ENCODE data around the gene MAP4K2. TPM values are rescaled to one million over a fixed set of nuclear protein-coding genes. Genes with fewer than 3 reads are reported as not detected.
A peak's percentile ranks its signal among the peaks of the same experiment; 100 is the strongest.

The MAP4K2 gene
- total and polyA plus RNA-seq, 9 of the 15 experiments (the other 6 are each of a cell fraction or from before 2014, with no cell fraction given): 0.13 to 14.5 (median 7.3) TPM

DNA sequence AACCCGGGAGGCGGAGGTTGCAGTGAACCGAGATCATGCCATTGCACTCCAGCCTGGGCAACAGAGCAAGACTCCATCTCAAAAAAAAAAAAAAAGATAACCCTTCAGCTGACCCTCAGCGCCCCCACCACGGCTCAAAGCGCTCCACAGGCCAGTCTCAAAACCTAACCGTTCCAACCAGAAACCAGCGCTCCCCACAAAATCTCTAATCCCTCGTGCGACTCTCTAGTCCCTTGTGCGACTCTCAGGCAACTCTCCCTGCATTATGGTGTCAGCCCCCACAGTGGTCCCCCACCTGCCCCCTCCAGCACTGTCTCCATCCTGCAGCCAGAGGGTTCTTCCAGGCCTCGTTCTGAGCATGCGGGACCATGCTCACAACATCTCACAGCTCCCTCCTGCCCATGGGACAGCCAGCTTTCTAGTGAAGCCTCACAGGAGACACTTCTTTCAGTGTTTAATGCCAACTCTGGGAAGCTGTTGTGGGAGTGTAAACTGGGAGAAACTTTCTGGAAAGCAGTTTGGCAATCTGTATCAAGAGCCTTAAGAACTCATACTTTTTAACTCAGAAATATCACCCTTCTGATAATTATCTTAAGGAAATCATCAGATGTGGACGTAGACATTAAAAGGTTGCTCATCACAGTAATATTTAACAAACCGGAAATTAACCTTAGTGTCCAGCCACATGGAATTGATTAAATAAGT is 54.9 kb downstream of the MAP4K2 start:
- no peak overlapping the region for H3K4me3 ChIP-seq
- WGBS (ENCODE audit: insufficient coverage, low coverage, missing lambda C conversion rate): 64% methylated on average over 12 of the region's 15 CpGs
- no TSS peak for BruUV-seq (replicated peaks)
- H3K27me3 ChIP-seq (ENCODE audit: control insufficient read depth in 2 of 2, insufficient read depth in 2 of 2, low read length in 2 of 2): no peaks in the 10 kb centered on the region
- ATAC-seq (no peak), FAIRE-seq (no peak), DNase-seq (ENCODE audit: extremely low read depth in 1 of 4, low spot score in 3 of 4) (no peak)
- ChIA-PET POLR2A (interaction anchor here (0.6 to 2.0 kb wide), 6 partner anchors 12 to 448 kb away, joined by 3 to 18 read pairs (median 4); partner anchors contain the start of gene PYGM), CTCF (ENCODE audit: low intra/inter-chr PET ratio) (no interaction called here)
- in situ Hi-C loops (cut with MboI): no loop called here
- intact Hi-C loops (cut with micrococcal nuclease): no loop called here
- no peak overlapping the region for H2AFZ ChIP-seq (ENCODE audit: low read depth, low read length)
- no peaks in the 10 kb centered on the region for H4K20me1 ChIP-seq (replicated peaks; ENCODE audit: control insufficient read depth, insufficient read depth, low read length)
- H3K9me1 ChIP-seq (ENCODE audit: control insufficient read depth, insufficient read depth, low read length): no peaks in the 10 kb centered on the region
- H3K27ac ChIP-seq (ENCODE audit: extremely low read depth, low read depth, low read length): no peak overlapping the region
- H3K9me3 ChIP-seq (replicated peaks; ENCODE audit: control insufficient read depth, insufficient read depth, low read depth, low read length): no peaks in the 10 kb centered on the region
- H3K36me3 ChIP-seq (ENCODE audit: control insufficient read depth, insufficient read depth, low read length): no peaks in the 10 kb centered on the region
- no peak overlapping the region for H3K4me2 ChIP-seq (ENCODE audit: insufficient read depth, low read length)
- TF ChIP-seq CBFA2T3 (IDR thresholded peaks at IDR 0.05): no peak
- no peak overlapping the region for H3K9ac ChIP-seq (ENCODE audit: insufficient read depth in 1 of 2, low read depth in 2 of 2, low read length in 2 of 2)
- no peaks in the 10 kb centered on the region for H3K79me2 ChIP-seq (ENCODE audit: control insufficient read depth, insufficient read depth, low read length)
- peaks cover 15 to 50% of the 10 kb centered on the region in 2 experiments; a peak in 4 of 5 replicates for H3K4me1 ChIP-seq (replicated peaks in 1 of 2; ENCODE audit: control insufficient read depth in 2 of 2, insufficient read depth in 2 of 2, low read length in 2 of 2)

DNA sequence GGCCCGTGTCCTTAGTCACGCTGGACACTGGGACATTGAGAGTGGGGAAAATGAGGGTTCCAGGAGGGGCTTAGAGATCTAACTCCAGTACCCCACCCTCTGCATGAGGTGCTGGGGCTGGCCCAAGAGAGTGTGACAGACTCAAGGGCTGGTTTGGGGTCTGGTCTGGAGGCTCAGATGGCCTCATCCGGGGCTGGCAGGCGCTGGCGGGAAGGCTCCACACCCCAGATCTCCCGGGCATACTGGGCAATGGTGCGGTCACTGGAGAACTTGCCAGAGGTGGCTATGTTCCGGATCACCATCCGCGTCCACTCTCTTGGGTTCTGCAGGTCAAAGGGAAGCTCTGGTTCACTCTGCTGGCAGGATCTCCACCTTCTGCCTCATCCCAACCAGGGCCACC is 56.5 kb downstream of the MAP4K2 start:
- no peaks in the 10 kb centered on the region for H3K9me3 ChIP-seq (replicated peaks; ENCODE audit: control insufficient read depth, insufficient read depth, low read depth, low read length)
- no peak for DNase-seq (ENCODE audit: extremely low read depth in 1 of 4, low spot score in 3 of 4)
- intact Hi-C loops (cut with micrococcal nuclease) (no loop called here), in situ Hi-C loops (cut with MboI) (no loop called here)
- no peak overlapping the region for H3K4me3 ChIP-seq
- H3K4me2 ChIP-seq (ENCODE audit: insufficient read depth, low read length): no peak overlapping the region
- no peaks in the 10 kb centered on the region for H3K79me2 ChIP-seq (ENCODE audit: control insufficient read depth, insufficient read depth, low read length)
- WGBS (ENCODE audit: insufficient coverage, low coverage, missing lambda C conversion rate): 49% methylated on average over 9 of the region's 10 CpGs
- 0 out of 4 replicates have a peak overlapping the region, but pooled peaks of 1 of the 2 experiments have one; percentile 4 for H3K9ac ChIP-seq (ENCODE audit: insufficient read depth in 1 of 2, low read depth in 2 of 2, low read length in 2 of 2)
- H3K9me1 ChIP-seq (ENCODE audit: control insufficient read depth, insufficient read depth, low read length): no peaks in the 10 kb centered on the region
- H3K27ac ChIP-seq (ENCODE audit: extremely low read depth, low read depth, low read length): no peak overlapping the region
- H2AFZ ChIP-seq (ENCODE audit: low read depth, low read length): peak overlapping the region; percentile 39; the same call in 1 of the 2 replicates
- no TSS peak for BruUV-seq (replicated peaks)
- no peaks in the 10 kb centered on the region; the same call in 1 of the 2 replicates for H4K20me1 ChIP-seq (replicated peaks; ENCODE audit: control insufficient read depth, insufficient read depth, low read length)
- H3K4me1 ChIP-seq (replicated peaks in 1 of 2; ENCODE audit: control insufficient read depth in 2 of 2, insufficient read depth in 2 of 2, low read length in 2 of 2): peaks cover 12 to 56% of the 10 kb centered on the region in 2 experiments; a peak in 3 of 5 replicates
- H3K36me3 ChIP-seq (ENCODE audit: control insufficient read depth, insufficient read depth, low read length): no peaks in the 10 kb centered on the region
- no peak for ATAC-seq
- FAIRE-seq: no peak
- ChIA-PET POLR2A (interaction anchor here (0.6 to 2.0 kb wide), 5 partner anchors 14 to 150 kb away, joined by 3 to 18 read pairs (median 4); partner anchors contain the start of gene PYGM), CTCF (ENCODE audit: low intra/inter-chr PET ratio) (no interaction called here)
- no peaks in the 10 kb centered on the region for H3K27me3 ChIP-seq (ENCODE audit: control insufficient read depth in 2 of 2, insufficient read depth in 2 of 2, low read length in 2 of 2)
- TF ChIP-seq, protein P1, sequence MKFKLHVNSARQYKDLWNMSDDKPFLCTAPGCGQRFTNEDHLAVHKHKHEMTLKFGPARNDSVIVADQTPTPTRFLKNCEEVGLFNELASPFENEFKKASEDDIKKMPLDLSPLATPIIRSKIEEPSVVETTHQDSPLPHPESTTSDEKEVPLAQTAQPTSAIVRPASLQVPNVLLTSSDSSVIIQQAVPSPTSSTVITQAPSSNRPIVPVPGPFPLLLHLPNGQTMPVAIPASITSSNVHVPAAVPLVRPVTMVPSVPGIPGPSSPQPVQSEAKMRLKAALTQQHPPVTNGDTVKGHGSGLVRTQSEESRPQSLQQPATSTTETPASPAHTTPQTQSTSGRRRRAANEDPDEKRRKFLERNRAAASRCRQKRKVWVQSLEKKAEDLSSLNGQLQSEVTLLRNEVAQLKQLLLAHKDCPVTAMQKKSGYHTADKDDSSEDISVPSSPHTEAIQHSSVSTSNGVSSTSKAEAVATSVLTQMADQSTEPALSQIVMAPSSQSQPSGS (CRISPR knock-in tag; IDR thresholded peaks at IDR 0.05): no peak
- TF ChIP-seq ZNF57 (CRISPR knock-in tag; IDR thresholded peaks at IDR 0.05): no peak
- TF ChIP-seq, protein P2, sequence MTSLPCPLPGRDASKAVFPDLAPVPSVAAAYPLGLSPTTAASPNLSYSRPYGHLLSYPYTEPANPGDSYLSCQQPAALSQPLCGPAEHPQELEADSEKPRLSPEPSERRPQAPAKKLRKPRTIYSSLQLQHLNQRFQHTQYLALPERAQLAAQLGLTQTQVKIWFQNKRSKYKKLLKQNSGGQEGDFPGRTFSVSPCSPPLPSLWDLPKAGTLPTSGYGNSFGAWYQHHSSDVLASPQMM (CRISPR knock-in tag; IDR thresholded peaks at IDR 0.05): no peak
- TF ChIP-seq PHF8 (IDR thresholded peaks at IDR 0.05; ENCODE audit: borderline replicate concordance, low read length): no peak
- TF ChIP-seq RFX5 (IDR thresholded peaks at IDR 0.05; ENCODE audit: low read depth, low read length): no peak
- TF ChIP-seq, protein P3, sequence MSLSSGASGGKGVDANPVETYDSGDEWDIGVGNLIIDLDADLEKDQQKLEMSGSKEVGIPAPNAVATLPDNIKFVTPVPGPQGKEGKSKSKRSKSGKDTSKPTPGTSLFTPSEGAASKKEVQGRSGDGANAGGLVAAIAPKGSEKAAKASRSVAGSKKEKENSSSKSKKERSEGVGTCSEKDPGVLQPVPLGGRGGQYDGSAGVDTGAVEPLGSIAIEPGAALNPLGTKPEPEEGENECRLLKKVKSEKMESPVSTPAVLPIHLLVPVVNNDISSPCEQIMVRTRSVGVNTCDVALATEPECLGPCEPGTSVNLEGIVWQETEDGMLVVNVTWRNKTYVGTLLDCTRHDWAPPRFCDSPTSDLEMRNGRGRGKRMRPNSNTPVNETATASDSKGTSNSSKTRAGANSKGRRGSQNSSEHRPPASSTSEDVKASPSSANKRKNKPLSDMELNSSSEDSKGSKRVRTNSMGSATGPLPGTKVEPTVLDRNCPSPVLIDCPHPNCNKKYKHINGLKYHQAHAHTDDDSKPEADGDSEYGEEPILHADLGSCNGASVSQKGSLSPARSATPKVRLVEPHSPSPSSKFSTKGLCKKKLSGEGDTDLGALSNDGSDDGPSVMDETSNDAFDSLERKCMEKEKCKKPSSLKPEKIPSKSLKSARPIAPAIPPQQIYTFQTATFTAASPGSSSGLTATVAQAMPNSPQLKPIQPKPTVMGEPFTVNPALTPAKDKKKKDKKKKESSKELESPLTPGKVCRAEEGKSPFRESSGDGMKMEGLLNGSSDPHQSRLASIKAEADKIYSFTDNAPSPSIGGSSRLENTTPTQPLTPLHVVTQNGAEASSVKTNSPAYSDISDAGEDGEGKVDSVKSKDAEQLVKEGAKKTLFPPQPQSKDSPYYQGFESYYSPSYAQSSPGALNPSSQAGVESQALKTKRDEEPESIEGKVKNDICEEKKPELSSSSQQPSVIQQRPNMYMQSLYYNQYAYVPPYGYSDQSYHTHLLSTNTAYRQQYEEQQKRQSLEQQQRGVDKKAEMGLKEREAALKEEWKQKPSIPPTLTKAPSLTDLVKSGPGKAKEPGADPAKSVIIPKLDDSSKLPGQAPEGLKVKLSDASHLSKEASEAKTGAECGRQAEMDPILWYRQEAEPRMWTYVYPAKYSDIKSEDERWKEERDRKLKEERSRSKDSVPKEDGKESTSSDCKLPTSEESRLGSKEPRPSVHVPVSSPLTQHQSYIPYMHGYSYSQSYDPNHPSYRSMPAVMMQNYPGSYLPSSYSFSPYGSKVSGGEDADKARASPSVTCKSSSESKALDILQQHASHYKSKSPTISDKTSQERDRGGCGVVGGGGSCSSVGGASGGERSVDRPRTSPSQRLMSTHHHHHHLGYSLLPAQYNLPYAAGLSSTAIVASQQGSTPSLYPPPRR (CRISPR knock-in tag; IDR thresholded peaks at IDR 0.05; ENCODE audit: borderline replicate concordance): no peak

All from K562 (cell line).